ENCODE data around the gene CYB5R3.

DNA sequence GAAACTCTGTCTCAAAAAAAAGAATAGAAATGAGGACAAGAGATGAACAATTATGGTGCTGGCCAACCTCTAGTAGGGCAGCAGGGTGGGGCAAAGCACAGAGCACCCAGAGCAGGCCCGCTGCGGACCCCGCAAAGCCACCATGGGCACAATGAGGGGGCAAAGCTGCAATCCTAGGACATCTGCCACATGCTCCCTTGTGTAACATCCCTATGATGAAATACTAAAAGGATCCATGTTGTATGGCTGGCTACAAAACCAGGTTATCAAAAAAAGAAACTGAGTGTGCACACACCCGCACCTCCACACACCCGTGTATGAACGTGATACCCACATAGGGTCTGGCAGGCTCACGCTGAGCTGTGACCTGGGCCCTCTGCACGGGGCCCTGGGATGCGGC, 16.2 kb downstream of the CYB5R3 start:
- no peak for TF ChIP-seq CTCF (conservative IDR thresholded peaks at IDR 0.05 in 1 of 2, IDR thresholded peaks at IDR 0.05 in 1 of 2; ENCODE audit: low read depth in 1 of 2, low read length in 2 of 2)
- TF ChIP-seq EZH2 (IDR thresholded peaks at IDR 0.05; ENCODE audit: low read length, missing control alignments), result no peak
